IPS-18c (cell line): Measurements from ENCODE around the gene GRM3.
"Not testable (repeated sequence)": the region's sequence is repeated elsewhere in the genome, so short reads cannot be mapped to it uniquely, and the experiment has no call there.

ENCODE experiments used
- H3K4me3 ChIP-seq: 2 replicates; pipeline ENCODE4 v1.7.0; 2013; ENCODE audit warnings: low read depth, mild to moderate bottlenecking, low read length, moderate library complexity; ENCODE audit not compliant: insufficient read depth
- H3K9me3 ChIP-seq: one replicate; pipeline ENCODE4 v1.6.1; 2013; ENCODE audit warnings: mild to moderate bottlenecking, low read length, moderate library complexity; ENCODE audit not compliant: control insufficient read depth, insufficient read depth

Gene GRM3

GRCh38 chr7:86643561-86644281 is at the start of gene GRM3:
TSS of gene GRM3 (plus strand) at chr7:86643909. CDS start at chr7:86765146, 121,237 bp downstream.
- H3K4me3 ChIP-seq: peak within 1 kb of the TSS; percentile 72
- no peaks in the 10 kb centered on the region for H3K9me3 ChIP-seq

- H3K4me3 ChIP-seq: no peak overlapping the region
- H3K9me3 ChIP-seq: no peaks in the 10 kb centered on the region
These were observed 45.4 kb upstream of the GRM3 start for GRCh38 chr7:86598311-86598710.

- Histone ChIP-seq H3K4me3 (no peak overlapping the region), H3K9me3 (no peaks in the 10 kb centered on the region)
These were observed 45.0 kb upstream of the GRM3 start for GRCh38 chr7:86598721-86599120.

GRCh38 chr7:86600506-86601290 is 43.0 kb upstream of the GRM3 start:
- H3K9me3 ChIP-seq: no peaks in the 10 kb centered on the region
- no peak overlapping the region for H3K4me3 ChIP-seq

- H3K4me3 ChIP-seq, H3K9me3 ChIP-seq: not testable (repeated sequence)
These were observed 28.0 kb upstream of the GRM3 start for GRCh38 chr7:86615711-86616110.

- Histone ChIP-seq H3K4me3 (peak overlapping the region; percentile 72), H3K9me3 (no peaks in the 10 kb centered on the region)
These were observed 844 bp downstream of the GRM3 start for GRCh38 chr7:86644282-86645224.

GRCh38 chr7:86645225-86645608 is 1.5 kb downstream of the GRM3 start:
- Histone ChIP-seq H3K4me3 (peak overlapping the region; percentile 72), H3K9me3 (no peaks in the 10 kb centered on the region)

- Histone ChIP-seq H3K4me3 (no peak overlapping the region), H3K9me3 (no peaks in the 10 kb centered on the region)
These were observed 2.1 kb downstream of the GRM3 start for GRCh38 chr7:86645676-86646276.

GRCh38 chr7:86647385-86648094 is 3.8 kb downstream of the GRM3 start:
- Histone ChIP-seq H3K9me3 (no peaks in the 10 kb centered on the region), H3K4me3 (no peak overlapping the region)

GRCh38 chr7:86648169-86648568 is 4.5 kb downstream of the GRM3 start:
- H3K4me3 ChIP-seq: no peak overlapping the region
- no peaks in the 10 kb centered on the region for H3K9me3 ChIP-seq

GRCh38 chr7:86653919-86654659 is 10.4 kb downstream of the GRM3 start:
- Histone ChIP-seq H3K9me3 (no peaks in the 10 kb centered on the region), H3K4me3 (no peak overlapping the region)

- Histone ChIP-seq H3K4me3 (no peak overlapping the region), H3K9me3 (no peaks in the 10 kb centered on the region)
These were observed 14.2 kb downstream of the GRM3 start for GRCh38 chr7:86657948-86658347.

GRCh38 chr7:86660950-86661462 is 17.3 kb downstream of the GRM3 start:
- H3K4me3 ChIP-seq: no peak overlapping the region
- no peaks in the 10 kb centered on the region for H3K9me3 ChIP-seq

GRCh38 chr7:86664486-86664885 is 20.8 kb downstream of the GRM3 start:
- no peaks in the 10 kb centered on the region for H3K9me3 ChIP-seq
- H3K4me3 ChIP-seq: no peak overlapping the region

GRCh38 chr7:86664991-86665390 is 21.3 kb downstream of the GRM3 start:
- H3K9me3 ChIP-seq: no peaks in the 10 kb centered on the region

GRCh38 chr7:86665669-86666068 is 22.0 kb downstream of the GRM3 start:
- Histone ChIP-seq H3K4me3 (no peak overlapping the region), H3K9me3 (no peaks in the 10 kb centered on the region)

More at GRCh38 chr7:86664991-86665390, 21.3 kb downstream of the GRM3 start:
- no peak overlapping the region for H3K4me3 ChIP-seq
